ENCODE measurements around the gene ARL15. TPM values are rescaled to one million over a fixed set of nuclear protein-coding genes. Genes with fewer than 3 reads are reported as not detected.
"Not testable (repeated sequence)": the region's sequence is repeated elsewhere in the genome, so short reads cannot be mapped to it uniquely, and the experiment has no call there.

The ARL15 gene
- total and polyA plus RNA-seq, 4 donors, result 5.0 to 24.8 (median 13.3) TPM

DNA sequence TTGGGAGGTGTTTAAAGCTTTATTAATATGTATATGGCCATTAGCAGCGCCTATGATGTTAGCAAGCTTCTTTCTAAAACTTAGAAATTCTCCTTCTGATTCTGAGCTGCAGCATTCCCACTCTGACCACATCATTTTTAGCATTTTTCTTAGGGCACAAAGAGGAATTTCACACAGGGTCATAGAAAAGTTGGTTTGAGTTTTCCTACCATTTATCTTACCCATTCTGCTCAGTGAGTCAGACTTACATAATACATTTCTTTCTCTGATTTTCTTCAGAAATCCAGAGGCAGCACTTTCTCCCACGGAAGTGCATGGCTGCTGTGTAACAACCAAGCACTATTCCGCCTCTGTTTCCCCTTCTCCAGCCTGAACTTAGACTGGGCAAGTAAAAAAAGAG lies 246.6 kb downstream of the ARL15 start:
- no peak overlapping the region for H3K4me3 ChIP-seq (ENCODE audit: low read depth in 1 of 3, low read length in 3 of 3)
- TF ChIP-seq, protein P1, sequence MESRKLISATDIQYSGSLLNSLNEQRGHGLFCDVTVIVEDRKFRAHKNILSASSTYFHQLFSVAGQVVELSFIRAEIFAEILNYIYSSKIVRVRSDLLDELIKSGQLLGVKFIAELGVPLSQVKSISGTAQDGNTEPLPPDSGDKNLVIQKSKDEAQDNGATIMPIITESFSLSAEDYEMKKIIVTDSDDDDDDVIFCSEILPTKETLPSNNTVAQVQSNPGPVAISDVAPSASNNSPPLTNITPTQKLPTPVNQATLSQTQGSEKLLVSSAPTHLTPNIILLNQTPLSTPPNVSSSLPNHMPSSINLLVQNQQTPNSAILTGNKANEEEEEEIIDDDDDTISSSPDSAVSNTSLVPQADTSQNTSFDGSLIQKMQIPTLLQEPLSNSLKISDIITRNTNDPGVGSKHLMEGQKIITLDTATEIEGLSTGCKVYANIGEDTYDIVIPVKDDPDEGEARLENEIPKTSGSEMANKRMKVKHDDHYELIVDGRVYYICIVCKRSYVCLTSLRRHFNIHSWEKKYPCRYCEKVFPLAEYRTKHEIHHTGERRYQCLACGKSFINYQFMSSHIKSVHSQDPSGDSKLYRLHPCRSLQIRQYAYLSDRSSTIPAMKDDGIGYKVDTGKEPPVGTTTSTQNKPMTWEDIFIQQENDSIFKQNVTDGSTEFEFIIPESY (IDR thresholded peaks at IDR 0.05), result no peak
- H3K9me3 ChIP-seq (ENCODE audit: control insufficient read depth in 4 of 4, low read length in 3 of 4), result no peaks in the 10 kb centered on the region
- DNase-seq (ENCODE audit: low spot score), result no peak
- 94% methylated on average over 3 of the region's 3 CpGs for WGBS
- no peaks in the 10 kb centered on the region for H3K4me1 ChIP-seq (ENCODE audit: control insufficient read depth in 4 of 4, insufficient read depth in 4 of 4, low read length in 3 of 4)
- no peaks in the 10 kb centered on the region for H3K36me3 ChIP-seq (ENCODE audit: control insufficient read depth in 4 of 4, insufficient read depth in 3 of 4, low read depth in 1 of 4, low read length in 3 of 4)
- H3K27me3 ChIP-seq (ENCODE audit: control insufficient read depth in 4 of 4, insufficient read depth in 4 of 4, low read length in 3 of 4), result no peaks in the 10 kb centered on the region
- no peak overlapping the region for H3K9ac ChIP-seq (ENCODE audit: low read depth in 1 of 2, low read length in 2 of 2)
- H3K27ac ChIP-seq (ENCODE audit: low read depth in 1 of 2, low read length in 2 of 2), result no peak overlapping the region

DNA sequence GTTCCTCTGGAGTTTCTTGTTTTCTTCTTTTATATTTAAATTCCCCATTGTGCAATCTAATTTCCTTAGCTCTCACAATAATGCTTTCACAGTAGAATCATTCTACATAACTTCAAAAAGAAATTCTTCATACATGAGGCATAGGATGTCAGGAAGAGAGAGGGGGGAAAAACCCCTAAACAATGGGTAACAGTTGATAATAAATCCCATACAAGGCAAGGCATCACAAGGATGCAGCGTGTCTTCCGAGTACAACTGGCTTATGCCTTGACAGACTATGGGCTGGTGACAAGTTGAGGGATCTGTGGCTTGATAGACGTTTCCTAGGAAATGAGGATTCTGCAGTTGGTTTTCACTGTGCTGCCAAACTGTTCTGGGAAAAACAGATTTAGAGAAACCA lies 247.4 kb downstream of the ARL15 start:
- H3K36me3 ChIP-seq (ENCODE audit: control insufficient read depth in 4 of 4, insufficient read depth in 3 of 4, low read depth in 1 of 4, low read length in 3 of 4), result no peaks in the 10 kb centered on the region
- H3K4me1 ChIP-seq (ENCODE audit: control insufficient read depth in 4 of 4, insufficient read depth in 4 of 4, low read length in 3 of 4), result no peaks in the 10 kb centered on the region
- TF ChIP-seq, protein P2, sequence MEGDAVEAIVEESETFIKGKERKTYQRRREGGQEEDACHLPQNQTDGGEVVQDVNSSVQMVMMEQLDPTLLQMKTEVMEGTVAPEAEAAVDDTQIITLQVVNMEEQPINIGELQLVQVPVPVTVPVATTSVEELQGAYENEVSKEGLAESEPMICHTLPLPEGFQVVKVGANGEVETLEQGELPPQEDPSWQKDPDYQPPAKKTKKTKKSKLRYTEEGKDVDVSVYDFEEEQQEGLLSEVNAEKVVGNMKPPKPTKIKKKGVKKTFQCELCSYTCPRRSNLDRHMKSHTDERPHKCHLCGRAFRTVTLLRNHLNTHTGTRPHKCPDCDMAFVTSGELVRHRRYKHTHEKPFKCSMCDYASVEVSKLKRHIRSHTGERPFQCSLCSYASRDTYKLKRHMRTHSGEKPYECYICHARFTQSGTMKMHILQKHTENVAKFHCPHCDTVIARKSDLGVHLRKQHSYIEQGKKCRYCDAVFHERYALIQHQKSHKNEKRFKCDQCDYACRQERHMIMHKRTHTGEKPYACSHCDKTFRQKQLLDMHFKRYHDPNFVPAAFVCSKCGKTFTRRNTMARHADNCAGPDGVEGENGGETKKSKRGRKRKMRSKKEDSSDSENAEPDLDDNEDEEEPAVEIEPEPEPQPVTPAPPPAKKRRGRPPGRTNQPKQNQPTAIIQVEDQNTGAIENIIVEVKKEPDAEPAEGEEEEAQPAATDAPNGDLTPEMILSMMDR (IDR thresholded peaks at IDR 0.05; ENCODE audit: low read depth, low read length, missing input control), result no peak
- TF ChIP-seq HNF4G (IDR thresholded peaks at IDR 0.05), result no peak
- H3K9ac ChIP-seq (ENCODE audit: low read depth in 1 of 2, low read length in 2 of 2), result no peak overlapping the region
- H3K27me3 ChIP-seq (ENCODE audit: control insufficient read depth in 4 of 4, insufficient read depth in 4 of 4, low read length in 3 of 4), result no peaks in the 10 kb centered on the region
- 92% methylated on average over 3 of the region's 3 CpGs for WGBS
- H3K27ac ChIP-seq (ENCODE audit: low read depth in 1 of 2, low read length in 2 of 2), result no peak overlapping the region
- DNase-seq (ENCODE audit: low spot score), result no peak
- no peaks in the 10 kb centered on the region for H3K9me3 ChIP-seq (ENCODE audit: control insufficient read depth in 4 of 4, low read length in 3 of 4)
- no peak overlapping the region for H3K4me3 ChIP-seq (ENCODE audit: low read depth in 1 of 3, low read length in 3 of 3)

DNA sequence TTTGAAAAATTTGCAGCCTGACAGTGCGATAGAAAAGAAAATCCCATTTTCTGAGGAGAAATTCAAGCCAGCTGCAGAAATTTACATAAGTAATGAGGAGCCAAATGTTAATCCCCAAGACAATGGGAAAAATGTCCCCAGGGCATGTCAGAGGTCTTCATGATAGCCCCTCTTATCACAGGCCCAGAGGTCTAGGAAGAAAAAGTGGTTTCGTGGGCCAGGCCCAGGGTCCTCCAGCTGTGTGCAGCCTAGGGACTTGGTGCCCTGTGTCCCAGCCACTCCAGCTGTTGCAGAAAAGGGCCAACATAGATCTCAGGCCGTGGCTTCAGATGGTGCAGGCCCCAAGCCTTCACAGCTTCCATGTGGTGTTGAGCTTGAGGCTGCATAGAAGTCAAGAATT lies 249.5 kb downstream of the ARL15 start:
- H3K27me3 ChIP-seq (ENCODE audit: control insufficient read depth in 4 of 4, insufficient read depth in 4 of 4, low read length in 3 of 4); H3K4me3 ChIP-seq (ENCODE audit: low read depth in 1 of 3, low read length in 3 of 3); H3K4me1 ChIP-seq (ENCODE audit: control insufficient read depth in 4 of 4, insufficient read depth in 4 of 4, low read length in 3 of 4); H3K27ac ChIP-seq (ENCODE audit: low read depth in 1 of 2, low read length in 2 of 2); H3K9ac ChIP-seq (ENCODE audit: low read depth in 1 of 2, low read length in 2 of 2); H3K36me3 ChIP-seq (ENCODE audit: control insufficient read depth in 4 of 4, insufficient read depth in 3 of 4, low read depth in 1 of 4, low read length in 3 of 4); H3K9me3 ChIP-seq (ENCODE audit: control insufficient read depth in 4 of 4, low read length in 3 of 4); DNase-seq (ENCODE audit: low spot score): not testable (repeated sequence)
- WGBS, result 81% methylated on average over 3 of the region's 3 CpGs

DNA sequence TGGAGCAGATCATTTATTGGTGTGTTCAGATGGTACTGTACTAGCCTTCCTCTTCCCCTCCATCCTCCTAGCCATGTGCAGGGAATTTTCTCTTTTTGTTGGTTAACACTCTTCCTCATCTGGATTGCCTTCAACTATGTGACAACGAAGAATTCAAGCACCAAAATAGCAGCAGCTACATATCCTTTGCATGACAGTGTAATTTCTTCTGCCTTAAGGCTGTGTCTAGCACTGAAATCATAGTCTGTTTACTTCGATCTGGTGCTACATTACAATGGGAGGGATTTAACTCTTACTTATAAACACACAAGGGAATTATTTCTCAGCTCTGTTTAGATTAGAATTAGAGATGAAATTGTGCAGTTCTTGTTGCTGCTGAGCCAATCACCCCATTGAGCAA lies 260.4 kb downstream of the ARL15 start:
- peaks cover 3 to 14% (median 8%) of the 10 kb centered on the region in 4 donors for H3K4me1 ChIP-seq (ENCODE audit: control insufficient read depth in 4 of 4, insufficient read depth in 4 of 4, low read length in 3 of 4)
- TF ChIP-seq EGR1 (IDR thresholded peaks at IDR 0.05; ENCODE audit: low read depth in 2 of 2), result no peak
- TF ChIP-seq, protein P1 (IDR thresholded peaks at IDR 0.05), result no peak
- no peak for TF ChIP-seq TAF1 (conservative IDR thresholded peaks at IDR 0.05)
- no peak for TF ChIP-seq GABPA (IDR thresholded peaks at IDR 0.05 in 1 of 2, conservative IDR thresholded peaks at IDR 0.05 in 1 of 2)
- no peak for TF ChIP-seq NR2F2 (IDR thresholded peaks at IDR 0.05)
- no peak for TF ChIP-seq RAD21 (IDR thresholded peaks at IDR 0.05)
- no peak for TF ChIP-seq FOXA1 (IDR thresholded peaks at IDR 0.05)
- TF ChIP-seq, protein P3, sequence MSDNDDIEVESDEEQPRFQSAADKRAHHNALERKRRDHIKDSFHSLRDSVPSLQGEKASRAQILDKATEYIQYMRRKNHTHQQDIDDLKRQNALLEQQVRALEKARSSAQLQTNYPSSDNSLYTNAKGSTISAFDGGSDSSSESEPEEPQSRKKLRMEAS (IDR thresholded peaks at IDR 0.05), result no peak
- no peak for TF ChIP-seq SP1 (IDR thresholded peaks at IDR 0.05)
- no peak for TF ChIP-seq JUND (IDR thresholded peaks at IDR 0.05)
- WGBS, result 71% methylated on average over 2 of the region's 2 CpGs
- DNase-seq (ENCODE audit: low spot score), result no peak
- H3K4me3 ChIP-seq (ENCODE audit: low read depth in 1 of 3, low read length in 3 of 3), result no peak overlapping the region
- no peaks in the 10 kb centered on the region for H3K27me3 ChIP-seq (ENCODE audit: control insufficient read depth in 4 of 4, insufficient read depth in 4 of 4, low read length in 3 of 4)
- H3K9me3 ChIP-seq (ENCODE audit: control insufficient read depth in 4 of 4, low read length in 3 of 4), result no peaks in the 10 kb centered on the region
- no peak overlapping the region for H3K9ac ChIP-seq (ENCODE audit: low read depth in 1 of 2, low read length in 2 of 2)
- no peaks in the 10 kb centered on the region for H3K36me3 ChIP-seq (ENCODE audit: control insufficient read depth in 4 of 4, insufficient read depth in 3 of 4, low read depth in 1 of 4, low read length in 3 of 4)
- H3K27ac ChIP-seq (ENCODE audit: low read depth in 1 of 2, low read length in 2 of 2), result no peak overlapping the region

Data from liver (tissue), 9 donors.